Measurements from ENCODE around the gene FHIT. TPM values are rescaled to one million over a fixed set of nuclear protein-coding genes. Genes with fewer than 3 reads are reported as not detected.

The FHIT gene
- polyA plus RNA-seq, 12 donors: 3.8 to 10.9 (median 5.4) TPM; not detected in 2

DNA sequence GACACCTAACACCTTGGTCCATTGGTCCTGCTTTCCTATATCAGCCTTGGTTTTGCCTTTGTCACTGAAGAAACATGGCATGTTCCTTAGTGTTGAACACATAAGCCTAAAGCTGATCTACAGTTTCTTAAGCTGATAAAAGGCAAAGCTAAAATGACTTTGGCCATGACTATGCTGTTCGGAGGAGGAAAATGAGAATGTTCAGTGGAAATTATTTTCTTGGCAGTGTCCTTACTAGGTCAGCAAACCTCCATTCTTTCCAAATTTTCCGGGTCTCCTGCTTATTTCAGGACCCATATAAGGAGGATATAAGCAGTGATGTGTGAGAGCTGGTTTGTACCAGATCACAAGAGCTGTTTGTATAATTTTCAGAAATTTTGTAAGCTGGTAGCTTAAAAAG is 1368.5 kb downstream of the FHIT start:
- DNase-seq: peak; percentile 31

DNA sequence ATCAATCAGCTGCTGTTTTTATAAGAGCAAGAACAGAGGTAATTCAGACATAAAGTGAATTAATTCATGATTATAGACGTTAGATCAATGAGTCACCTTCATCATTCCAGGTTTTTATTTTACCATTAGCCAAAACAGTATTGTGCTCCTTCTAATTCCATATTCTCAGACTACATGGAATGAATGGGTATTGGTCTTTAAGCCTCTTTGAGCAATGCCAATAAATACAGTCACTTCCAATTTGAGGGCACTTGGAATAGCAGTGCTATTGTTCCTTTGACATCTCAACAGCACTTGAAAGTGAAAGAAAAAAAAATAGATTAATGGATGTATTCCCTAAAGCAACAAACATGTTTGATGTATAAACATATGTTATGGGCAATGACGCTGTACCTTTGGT is 1370.5 kb downstream of the FHIT start:
- no peak for DNase-seq

DNA sequence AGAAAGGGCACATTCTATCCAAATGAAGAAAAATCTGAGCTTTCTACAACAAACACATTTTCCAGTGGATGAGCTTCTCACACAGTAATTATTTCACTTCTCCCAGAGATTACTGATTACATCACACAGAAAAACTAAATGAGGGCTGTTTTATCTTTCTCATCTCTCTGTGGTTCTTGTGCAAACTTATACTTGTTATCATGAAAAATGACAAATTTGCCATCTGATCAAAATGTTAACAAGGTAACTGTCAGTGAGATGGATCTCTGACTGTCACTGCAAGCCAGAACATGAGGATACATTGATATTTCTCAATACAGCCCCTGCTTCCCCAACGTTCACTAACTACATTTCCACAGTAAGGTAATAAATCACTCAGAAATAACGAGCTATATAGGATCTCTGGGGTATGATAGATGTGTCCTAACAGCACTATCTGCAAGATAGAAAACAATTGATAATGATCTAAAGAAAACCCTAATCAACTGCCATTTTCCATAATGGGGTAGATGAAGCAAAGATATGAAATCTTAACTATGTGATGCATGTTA is 1372.1 kb downstream of the FHIT start:
- DNase-seq: no peak

DNA sequence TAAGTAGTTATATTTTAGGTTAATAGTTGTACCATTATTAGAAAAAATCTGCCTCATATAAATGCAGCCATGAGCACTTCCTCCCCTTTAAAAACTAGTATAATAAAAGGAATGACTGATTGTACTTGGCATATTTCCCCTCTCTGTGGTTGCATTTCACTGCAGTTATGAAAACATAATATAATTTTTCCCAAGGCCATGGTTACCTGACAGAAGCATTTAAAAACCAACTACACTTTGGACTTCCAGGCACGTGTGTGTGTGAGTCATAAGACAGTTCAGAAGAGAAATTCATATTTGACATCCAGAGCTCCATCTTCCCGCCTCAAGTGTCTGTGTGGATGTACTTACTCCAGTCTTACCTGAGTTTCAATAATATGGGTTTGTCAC is 1373.2 kb downstream of the FHIT start:
- DNase-seq: no peak

DNA sequence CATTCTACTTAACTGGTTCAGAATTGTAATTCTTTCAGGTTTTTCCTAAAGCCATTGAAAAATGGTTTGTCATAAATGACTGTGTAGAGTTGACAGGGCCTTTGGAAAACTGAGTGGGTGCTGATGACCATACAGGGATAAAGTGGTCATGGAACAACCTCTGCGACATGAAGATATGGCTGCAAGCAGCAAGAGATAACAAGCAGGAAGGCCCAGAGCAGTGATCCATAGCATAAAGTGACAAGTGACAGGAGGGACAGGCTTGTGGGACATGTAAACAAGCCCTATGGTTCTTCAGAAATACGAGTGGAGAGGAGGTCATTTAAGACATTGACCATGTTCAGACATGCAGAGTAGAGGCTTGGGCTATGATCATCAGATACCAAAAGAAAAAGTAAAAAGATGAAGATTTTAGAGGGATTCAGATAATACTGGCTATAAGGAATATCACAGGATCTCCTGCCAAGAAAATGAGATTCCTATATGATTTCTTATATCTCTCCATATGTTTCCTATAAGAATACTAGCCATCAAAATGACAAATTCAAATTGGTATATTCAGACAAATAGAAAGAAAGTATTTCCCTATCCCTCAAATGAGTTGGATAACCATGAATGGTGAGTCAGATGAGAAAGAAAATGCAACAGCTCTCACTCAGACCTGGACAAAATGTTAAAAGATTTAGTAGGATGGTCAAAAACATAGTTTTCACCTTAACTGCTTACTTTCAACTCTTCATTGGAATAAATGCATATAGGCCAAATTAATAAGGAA is 1373.8 kb downstream of the FHIT start:
- DNase-seq: no peak

DNA sequence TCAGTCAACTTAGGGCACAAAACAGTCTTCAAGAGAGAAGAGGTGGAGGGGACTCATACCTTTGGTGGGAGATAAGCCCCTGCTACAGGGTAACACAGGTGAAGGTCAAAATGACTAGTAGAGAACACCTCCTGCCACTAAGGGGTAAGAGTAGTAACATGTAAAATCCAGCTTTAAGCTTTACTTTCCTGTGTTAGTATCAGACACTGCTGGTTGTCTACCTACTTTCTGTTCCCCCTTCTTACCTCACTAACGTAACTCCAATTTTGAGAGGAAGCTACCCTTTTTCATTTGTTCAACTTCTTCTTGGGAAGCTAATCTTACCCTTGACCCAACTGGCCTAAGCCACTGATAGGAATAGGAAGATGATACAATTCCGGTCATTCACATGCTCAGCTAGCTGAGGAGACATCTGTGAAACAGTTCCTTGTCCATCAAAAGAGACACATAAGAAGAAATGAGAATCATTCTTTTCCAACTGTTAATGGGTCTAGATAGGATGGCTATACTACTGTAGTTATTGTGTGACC is 1374.7 kb downstream of the FHIT start:
- DNase-seq: no peak

DNA sequence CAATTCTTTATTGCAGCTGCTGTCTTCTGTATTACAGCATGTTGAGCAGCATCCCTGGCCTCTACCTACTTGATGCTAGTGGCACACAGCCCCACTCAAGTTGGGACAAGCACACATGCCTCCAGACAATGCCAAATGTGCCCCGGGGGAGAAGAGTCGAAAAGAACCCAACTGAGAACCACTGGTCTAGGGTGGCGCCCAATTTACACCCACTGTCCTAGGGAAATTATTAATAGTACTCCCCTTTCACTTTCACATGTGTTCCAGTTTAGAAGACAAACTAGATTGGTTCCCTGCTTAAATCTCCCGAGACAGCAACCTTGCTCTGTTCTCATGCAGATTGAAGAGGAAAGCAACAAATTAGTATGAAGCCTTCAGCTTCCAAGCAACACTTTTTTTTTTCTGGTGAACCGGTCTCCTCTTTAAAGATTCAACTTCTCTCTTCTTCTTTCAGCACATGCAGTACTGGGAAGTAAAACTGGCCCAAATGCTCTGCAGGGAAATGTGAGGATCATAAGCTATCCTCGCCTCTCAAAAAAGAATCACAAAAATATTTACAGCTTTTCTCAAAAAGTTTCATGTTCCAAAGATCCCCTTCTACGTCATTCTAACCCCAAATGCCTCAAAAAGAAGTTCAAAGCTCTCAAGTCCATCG is 1377.5 kb downstream of the FHIT start:
- no peak for DNase-seq

DNA sequence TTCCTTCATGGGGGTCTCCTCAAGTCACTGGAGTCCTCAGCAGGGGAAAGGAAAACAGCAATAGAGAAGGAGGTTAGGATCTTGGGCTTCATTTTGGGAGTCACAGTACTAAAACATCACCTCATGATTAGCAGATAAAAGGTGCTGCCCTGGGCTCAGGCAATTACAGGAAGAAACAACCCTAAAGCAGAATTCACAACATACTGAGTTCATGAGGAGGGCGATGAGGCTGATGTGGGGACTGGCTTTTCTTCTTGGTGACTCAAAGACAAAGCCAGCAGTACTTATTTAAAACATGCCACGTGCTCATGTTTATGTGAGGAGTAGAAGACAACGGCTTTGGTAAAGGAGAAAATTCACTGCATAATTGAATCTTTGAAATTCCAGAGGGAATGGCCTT is 1379.1 kb downstream of the FHIT start:
- DNase-seq: no peak

DNA sequence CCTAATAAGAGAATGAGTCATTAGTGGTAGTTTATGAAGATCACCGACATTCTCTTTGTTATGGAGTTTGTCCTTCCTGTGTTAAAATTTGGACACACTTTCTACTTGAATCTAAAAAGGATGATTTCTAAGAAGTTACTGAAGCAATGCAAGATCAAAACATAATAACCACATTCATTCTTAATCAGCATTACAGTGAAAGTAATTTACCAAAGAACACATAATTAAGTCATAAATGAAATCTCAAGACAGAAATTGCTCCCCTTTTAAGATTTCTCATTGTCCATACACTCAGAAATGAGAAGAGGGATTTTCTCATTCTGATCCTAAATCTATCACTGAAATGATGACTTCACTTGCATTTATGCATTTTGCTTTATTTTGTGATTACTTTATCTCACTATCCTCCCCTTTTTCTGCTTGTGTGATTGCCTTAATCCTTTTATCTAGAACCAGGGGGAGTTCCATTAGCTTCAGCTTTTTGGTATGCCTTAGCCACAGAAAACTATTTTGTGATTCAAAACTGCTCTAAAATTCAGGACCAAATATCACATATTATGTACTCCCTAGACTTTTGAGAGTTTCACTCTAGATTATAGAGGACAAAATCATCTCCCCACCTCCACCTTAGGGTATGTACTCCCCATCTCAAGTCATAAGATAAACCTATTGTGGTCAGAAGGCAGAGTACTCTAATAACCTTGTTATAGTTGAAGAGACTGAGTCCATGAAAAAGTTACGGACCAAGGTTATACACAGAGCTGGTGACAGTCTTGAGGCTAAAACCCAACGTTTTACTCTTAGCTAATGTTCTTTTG is 1383.9 kb downstream of the FHIT start:
- DNase-seq: no peak

DNA sequence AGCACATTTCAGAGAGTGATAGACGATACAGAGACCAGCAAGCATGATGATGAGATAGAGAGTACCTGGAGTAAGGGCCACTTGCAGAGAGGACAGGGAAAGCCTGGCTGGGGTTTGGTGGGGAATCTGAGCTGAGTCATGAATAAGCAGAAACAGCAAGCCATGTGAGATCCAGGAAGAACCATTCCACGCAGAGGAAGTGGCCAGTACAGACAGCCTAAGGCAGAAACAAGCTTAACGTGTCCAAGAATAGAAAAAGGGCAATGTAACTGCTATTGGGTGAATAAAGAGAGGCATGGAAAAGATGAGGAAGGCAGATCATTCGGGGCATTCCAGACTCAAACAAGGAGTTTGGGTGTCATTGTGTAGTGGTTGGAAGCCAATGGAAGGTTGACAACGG is 1385.2 kb downstream of the FHIT start:
- DNase-seq: no peak

DNA sequence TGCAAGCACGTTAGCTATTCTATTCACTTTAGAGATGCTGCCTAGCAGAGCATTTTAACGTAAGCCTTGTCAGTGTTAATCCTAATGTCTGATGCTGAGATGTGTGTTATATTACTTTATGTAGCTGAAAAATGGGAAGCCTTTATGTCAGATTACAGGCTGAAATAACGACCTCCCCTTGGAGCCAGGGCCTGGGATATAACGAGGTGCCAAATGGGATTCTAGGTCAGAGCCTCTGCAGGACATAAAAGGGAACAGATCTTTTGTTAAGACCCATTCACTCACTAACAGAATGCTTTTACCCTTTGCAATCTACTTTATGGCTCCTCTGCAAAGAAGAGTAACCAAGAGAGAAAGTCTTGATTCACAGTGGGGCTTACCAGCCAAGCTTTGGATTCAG is 1385.9 kb downstream of the FHIT start:
- no peak for DNase-seq

DNA sequence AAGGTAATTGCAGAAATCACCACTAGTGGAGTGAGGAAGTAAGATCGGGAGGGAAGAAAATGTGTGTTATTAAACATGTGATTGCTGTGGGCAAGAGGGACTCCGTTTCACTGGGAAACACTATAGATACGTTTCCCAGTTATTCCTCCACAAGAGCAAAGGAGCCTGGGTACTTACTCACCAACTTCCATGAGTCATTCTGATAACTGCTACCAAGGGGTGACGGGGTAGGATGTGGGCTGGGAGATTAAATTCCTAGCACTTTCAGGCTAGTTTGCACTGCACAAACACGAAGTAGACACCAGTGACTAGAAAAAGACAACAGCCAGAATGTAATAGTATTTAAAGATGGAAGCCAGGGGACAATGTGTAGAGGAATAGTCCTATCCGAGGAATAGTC is 1388.6 kb downstream of the FHIT start:
- DNase-seq: no peak

DNA sequence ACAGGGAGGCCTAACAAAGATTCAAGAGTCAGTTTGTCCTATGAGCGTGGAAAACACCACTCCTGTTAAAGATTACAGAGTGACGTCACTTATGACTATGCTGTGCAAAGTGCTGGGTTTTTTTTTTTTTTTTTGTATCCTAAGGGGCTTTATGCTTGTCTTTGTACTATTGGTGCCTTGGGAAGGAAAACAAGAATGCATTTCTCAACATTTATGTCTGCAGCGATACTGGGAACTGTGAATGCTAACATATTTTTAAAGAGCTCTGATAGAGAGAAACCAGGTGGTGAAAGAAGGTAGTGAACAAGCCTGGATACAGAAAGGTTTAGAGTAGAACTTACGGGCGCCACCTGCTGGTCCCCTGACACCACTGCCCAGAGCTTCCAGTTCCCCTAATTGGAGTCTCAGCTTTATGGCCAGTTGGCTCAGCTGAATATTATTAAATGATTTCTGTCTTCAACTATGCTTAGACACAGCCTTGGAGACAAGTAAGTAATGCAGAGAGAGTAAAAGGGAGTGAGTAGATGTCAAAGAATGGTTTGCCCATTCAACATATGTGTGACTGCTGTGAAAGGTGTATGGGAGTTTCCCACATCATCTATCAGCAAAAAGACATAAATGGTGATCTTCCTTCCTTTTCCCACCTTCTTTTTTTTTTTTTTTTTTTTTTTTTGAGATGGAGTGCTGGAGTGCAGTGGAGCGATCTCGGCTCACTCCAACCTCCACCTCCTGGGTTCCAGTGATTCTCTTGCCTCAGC is 1393.5 kb downstream of the FHIT start:
- peak; percentile 80 for DNase-seq

DNA sequence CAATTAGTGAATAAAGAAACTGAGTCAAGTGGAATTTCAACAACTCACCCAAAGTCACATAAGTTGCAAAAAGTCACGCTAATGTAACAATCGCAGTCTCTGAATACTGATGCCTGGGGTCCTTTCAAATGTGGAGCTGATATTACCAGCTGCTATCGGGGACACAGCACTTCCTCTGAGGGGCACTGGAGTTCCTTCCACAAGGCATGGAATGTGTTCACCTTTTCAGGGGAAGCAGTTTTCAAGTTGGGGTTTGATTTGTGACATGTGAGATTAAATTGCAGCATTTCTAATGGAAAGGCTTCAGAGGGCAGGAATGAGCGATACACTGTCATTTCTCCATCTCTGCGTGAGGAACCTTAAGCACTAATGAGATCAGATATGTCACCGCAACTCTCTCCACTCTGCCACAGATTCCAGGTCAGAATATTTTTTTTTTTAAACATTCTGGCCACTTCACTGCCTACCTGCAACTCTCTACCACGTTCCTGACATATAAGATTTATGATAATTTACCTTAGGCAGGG is 1394.3 kb downstream of the FHIT start:
- DNase-seq: no peak

DNA sequence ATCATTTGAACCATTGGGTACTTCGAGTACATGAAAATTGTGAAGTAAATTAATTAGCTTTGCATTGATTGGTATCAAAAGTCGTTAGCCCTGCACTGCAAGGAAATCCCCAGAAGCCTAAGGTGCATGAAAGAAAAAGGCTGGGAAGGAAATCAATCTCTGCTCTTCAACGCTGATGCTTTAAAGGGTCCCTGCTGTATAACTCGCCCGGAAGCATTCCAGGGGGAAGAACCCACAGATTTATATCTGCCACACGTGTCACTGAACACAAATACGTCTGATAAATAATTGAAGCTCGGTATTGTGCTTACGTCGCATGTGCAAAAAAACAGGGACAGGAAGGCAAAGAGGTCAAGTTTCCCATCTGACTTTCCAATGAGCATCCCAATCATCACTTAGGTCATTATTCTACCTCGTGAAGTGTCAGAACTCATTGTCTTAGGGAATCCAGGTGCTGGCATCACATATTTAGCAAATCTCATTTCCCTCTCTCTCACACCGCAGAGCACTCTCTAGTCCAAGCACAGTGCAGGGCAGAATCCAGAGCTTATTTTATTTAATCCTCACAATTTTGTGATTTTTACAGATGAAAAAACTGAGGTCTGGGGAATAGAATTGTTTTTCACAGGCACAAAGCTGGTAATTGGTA is 1397.1 kb downstream of the FHIT start:
- no peak for DNase-seq

DNA sequence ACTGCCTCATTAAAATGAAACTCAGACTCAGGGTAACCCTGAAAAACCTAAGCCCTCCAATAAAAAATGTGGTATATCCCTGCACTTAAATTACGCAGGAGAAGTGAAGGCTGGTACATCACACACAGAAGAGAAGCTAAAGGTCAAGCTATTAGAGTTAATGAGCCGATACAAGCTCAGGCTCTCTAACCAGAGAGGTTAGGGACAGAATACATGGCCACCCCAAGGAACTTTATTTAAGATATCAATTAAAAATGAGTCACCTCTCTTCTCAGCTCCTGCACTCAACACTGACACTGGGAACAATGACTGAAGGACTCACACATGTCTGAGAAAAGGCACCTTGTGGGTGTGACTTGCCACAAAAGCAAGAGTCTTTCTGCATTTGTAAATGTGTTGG is 1400.8 kb downstream of the FHIT start:
- no peak for DNase-seq

DNA sequence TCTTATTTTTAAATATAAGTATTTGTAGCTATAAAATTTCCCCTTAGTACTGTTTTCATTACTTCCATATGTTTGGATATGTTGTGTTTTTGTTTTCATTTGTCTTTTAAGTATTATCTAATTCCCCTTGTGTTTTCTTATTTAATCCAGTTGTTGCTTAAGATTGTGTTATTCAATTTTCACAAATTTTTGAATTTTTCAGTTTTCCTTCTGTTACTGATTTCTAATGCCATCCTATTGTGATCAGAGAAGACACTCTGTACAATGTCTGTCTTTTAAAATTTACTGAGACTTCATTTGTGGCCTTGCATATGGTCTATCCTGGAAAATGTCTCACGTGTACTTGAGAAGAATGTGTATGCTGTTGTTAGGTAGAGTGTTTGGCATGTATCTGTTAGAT is 1405.9 kb downstream of the FHIT start:
- peak; percentile 43 for DNase-seq

DNA sequence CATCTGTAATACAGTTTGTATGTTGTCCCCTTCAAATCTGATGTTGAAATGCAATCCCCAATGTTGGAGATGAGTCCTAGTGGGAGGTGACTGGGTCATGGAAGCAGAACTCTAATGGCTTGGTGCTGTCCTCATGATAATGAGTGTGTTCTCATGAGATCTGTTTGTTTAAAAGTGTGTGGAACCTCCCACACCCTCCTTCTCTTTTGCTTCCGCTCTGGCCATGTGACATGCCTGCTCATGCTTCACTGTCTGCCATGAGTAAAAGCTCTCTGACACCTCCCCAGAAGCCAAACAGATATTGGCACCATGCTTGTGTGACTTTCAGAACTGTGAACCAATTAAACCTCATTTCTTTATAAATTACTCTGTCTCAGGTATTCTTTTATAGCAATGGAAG is 1407.4 kb downstream of the FHIT start:
- DNase-seq: no peak

DNA sequence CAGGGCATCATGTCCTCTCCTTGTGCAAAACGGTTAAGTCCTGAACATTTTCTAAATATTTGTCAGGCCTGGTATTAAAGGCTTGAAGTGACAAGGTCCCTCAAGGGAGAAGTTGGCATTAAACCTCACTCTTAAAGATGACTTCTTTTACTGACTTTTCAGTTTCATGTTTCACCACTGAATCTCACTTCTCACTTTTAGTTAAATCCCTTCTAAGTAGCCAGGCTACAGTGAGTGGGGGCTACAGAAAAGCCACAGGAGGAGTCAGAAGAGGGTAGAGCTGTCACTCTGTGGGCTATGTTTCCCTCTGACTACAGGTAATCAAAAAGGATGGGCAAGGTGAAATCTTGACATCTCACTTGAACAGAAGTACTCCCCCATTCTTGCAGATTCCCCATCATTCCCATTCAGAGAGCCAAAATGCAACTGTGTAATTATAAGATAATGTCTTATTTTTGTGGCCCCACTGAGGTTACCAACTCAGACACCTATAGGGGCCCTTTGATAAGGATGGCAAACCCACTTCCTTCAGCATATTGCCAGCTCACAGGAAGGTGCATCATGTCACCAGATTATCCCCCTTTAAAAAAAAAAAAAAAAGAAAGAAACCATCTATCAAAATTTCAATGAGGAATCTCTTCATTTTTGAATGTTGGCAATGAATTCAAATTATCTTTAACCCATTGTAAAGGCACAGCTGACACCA is 1411.3 kb downstream of the FHIT start:
- DNase-seq: no peak

DNA sequence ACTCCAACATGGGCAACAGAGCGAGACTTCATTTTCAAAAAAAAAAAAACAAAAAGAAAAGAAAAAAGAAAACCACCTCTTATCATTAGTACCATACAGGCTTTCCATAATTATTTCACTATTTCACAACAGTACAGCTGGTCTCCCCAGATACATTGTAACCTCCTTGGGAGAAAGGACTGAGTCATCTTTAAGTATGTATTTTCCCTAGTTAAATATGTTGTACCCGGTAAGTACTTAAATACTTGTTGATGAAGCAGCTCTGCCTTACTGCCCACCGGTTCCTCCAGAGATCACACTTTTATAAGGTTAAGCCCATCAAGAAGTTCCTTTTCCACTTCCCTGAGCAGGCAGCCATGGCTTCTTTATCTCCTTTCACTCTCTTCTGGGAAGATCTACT is 1412.0 kb downstream of the FHIT start:
- DNase-seq: no peak

Measured in muscle of arm (tissue), 12 donors.